Peyer's patch (tissue), 4 donors: Measurements from ENCODE around the gene ZC3H8.

ENCODE experiments used
- POLR2A ChIP-seq, 2 donors: fragments of 450-650 bp; IDR thresholded peaks; one replicate each; pipeline ENCODE4 v1.5.1; 2017; ENCODE audit warnings: antibody characterized with exemption in 2 of 2, mild to moderate bottlenecking in 2 of 2, moderate library complexity in 2 of 2
- TF ChIP-seq, protein P1 (sequence below), 6 experiments: fragments of 450-650 bp in 4 of 6; fragments of 200-600 bp in 2 of 6; sonication (generic) in 1 of 6; IDR thresholded peaks; one replicate each; pipeline ENCODE4 v1.5.1; 2017 to 2019; ENCODE audit warnings: antibody characterized with exemption in 6 of 6, mild to moderate bottlenecking in 3 of 6, moderate library complexity in 1 of 6

GRCh38 chr2:112256654-112257053, 1.8 kb upstream of the ZC3H8 start:
- TF ChIP-seq, protein P1, sequence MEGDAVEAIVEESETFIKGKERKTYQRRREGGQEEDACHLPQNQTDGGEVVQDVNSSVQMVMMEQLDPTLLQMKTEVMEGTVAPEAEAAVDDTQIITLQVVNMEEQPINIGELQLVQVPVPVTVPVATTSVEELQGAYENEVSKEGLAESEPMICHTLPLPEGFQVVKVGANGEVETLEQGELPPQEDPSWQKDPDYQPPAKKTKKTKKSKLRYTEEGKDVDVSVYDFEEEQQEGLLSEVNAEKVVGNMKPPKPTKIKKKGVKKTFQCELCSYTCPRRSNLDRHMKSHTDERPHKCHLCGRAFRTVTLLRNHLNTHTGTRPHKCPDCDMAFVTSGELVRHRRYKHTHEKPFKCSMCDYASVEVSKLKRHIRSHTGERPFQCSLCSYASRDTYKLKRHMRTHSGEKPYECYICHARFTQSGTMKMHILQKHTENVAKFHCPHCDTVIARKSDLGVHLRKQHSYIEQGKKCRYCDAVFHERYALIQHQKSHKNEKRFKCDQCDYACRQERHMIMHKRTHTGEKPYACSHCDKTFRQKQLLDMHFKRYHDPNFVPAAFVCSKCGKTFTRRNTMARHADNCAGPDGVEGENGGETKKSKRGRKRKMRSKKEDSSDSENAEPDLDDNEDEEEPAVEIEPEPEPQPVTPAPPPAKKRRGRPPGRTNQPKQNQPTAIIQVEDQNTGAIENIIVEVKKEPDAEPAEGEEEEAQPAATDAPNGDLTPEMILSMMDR (IDR thresholded peaks at IDR 0.05) = no peak
- no peak for TF ChIP-seq POLR2A (IDR thresholded peaks at IDR 0.05)
